ENCODE measurements around the gene RAB27A. TPM values are rescaled to one million over a fixed set of nuclear protein-coding genes. Genes with fewer than 3 reads are reported as not detected.

The RAB27A gene
- total RNA-seq, 1 donor: 7.2 TPM

DNA sequence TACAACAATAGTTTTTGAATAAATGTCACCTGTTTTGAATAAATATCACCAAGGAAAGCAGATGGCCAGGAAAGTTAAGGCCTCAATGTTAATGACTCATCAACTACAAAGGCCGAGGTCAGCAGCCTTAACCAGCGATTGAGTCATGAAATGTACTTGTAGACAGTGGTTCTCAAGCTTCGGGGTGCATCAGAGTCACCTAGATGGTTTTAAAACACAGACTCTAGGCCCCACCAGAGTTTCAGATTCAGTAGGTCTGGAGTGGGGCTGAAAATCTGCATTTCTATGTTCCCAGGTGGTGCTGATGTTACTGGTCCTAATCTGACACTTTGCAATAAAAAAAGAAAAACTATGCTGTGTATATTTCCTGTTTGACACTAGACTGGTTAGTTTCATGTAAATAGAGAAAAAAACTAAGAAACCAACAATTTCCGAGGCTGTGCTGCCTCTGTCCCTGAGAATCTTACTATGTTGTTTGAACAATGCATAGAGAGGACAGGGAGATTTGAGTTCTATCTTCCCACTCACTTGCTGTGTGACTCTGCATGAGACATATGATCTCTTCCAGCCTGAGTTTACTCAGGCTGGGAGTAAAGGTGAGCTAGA, 9.8 kb downstream of the RAB27A start:
- H3K9me3 ChIP-seq (ENCODE audit: low read depth, low read length): no peaks in the 10 kb centered on the region
- no peaks in the 10 kb centered on the region for H3K27me3 ChIP-seq (ENCODE audit: insufficient read depth, low read length)
- TF ChIP-seq, protein P1, sequence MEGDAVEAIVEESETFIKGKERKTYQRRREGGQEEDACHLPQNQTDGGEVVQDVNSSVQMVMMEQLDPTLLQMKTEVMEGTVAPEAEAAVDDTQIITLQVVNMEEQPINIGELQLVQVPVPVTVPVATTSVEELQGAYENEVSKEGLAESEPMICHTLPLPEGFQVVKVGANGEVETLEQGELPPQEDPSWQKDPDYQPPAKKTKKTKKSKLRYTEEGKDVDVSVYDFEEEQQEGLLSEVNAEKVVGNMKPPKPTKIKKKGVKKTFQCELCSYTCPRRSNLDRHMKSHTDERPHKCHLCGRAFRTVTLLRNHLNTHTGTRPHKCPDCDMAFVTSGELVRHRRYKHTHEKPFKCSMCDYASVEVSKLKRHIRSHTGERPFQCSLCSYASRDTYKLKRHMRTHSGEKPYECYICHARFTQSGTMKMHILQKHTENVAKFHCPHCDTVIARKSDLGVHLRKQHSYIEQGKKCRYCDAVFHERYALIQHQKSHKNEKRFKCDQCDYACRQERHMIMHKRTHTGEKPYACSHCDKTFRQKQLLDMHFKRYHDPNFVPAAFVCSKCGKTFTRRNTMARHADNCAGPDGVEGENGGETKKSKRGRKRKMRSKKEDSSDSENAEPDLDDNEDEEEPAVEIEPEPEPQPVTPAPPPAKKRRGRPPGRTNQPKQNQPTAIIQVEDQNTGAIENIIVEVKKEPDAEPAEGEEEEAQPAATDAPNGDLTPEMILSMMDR (IDR thresholded peaks at IDR 0.05; ENCODE audit: extremely low read depth, low read depth, low read length): no peak
- H2AFZ ChIP-seq (ENCODE audit: low read length): no peak overlapping the region
- H3K27ac ChIP-seq (ENCODE audit: low read depth, low read length): peak overlapping the region; percentile 70
- peak overlapping the region; percentile 2 for H3K4me2 ChIP-seq (ENCODE audit: insufficient read depth, low read length)
- peaks cover 22% of the 10 kb centered on the region for H3K79me2 ChIP-seq (ENCODE audit: insufficient read depth, low read length)
- no peak overlapping the region for H3K4me3 ChIP-seq (ENCODE audit: insufficient read depth, low read length)
- peaks cover 25% of the 10 kb centered on the region for H3K4me1 ChIP-seq (ENCODE audit: insufficient read depth, low read length)
- no peaks in the 10 kb centered on the region for H3K36me3 ChIP-seq (ENCODE audit: insufficient read depth, low read length)
- H4K20me1 ChIP-seq (ENCODE audit: insufficient read depth, low read length): peaks cover 9% of the 10 kb centered on the region
- peak; percentile 74 for DNase-seq (ENCODE audit: insufficient read length, low spot score, missing footprints)

DNA sequence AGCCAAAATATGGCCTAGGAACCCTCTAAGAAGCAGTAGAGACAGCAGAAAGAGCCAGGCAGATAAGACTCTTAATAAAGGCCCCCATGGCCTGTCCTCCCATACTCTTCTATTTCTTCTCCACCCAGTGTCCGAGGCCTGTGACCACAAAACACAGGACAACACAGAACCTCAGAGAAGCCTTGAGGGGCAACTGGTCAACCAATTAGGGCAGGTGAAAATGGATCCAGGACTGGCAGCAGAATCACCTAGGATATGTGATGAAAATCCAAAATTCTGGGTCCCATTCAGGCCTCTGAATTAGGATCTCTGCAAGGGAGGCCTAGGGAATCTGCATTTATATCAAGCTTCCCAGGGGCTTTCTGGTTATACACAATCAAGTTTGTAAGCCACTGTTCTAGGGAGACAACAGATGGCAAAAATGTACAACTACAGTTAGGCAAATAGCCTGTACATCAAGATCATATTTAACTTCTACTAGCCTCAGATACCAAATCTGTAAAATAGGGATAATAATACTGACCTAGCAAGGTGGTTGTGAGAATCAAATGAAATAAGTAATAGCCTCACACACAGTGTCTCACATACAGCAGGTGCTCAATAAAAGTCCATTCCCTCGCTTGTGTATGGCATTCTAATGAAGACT, 10.4 kb downstream of the RAB27A start:
- Histone ChIP-seq H4K20me1 (ENCODE audit: insufficient read depth, low read length) (peaks cover 9% of the 10 kb centered on the region), H3K79me2 (ENCODE audit: insufficient read depth, low read length) (peaks cover 19% of the 10 kb centered on the region), H3K4me3 (ENCODE audit: insufficient read depth, low read length) (no peak overlapping the region), H3K9me3 (ENCODE audit: low read depth, low read length) (no peaks in the 10 kb centered on the region), H3K36me3 (ENCODE audit: insufficient read depth, low read length) (no peaks in the 10 kb centered on the region), H2AFZ (ENCODE audit: low read length) (no peak overlapping the region), H3K4me1 (ENCODE audit: insufficient read depth, low read length) (peaks cover 25% of the 10 kb centered on the region), H3K4me2 (ENCODE audit: insufficient read depth, low read length) (no peak overlapping the region), H3K27ac (ENCODE audit: low read depth, low read length) (no peak overlapping the region), H3K27me3 (ENCODE audit: insufficient read depth, low read length) (no peaks in the 10 kb centered on the region)
- DNase-seq (ENCODE audit: insufficient read length, low spot score, missing footprints): no peak
- TF ChIP-seq, protein P1 (IDR thresholded peaks at IDR 0.05; ENCODE audit: extremely low read depth, low read depth, low read length): no peak

DNA sequence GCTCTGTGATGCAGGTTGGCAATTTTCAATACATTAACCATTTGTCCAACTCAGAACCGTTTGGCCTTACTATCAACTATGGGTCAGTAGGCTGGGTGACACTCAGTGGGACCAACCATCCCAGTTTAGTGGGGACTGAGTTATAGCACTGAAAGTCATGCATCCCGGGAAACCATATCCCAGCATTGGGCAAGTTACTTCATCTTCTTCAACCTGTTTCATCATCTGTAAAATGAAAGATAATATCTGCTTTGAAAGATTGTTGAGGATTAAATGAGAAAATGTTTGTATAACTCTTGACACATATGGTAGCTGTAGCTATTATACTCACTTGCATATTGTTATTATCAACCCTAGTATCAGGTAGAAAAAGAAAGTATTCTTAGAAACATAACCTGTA, 11.9 kb downstream of the RAB27A start:
- Histone ChIP-seq H3K27me3 (ENCODE audit: insufficient read depth, low read length) (no peaks in the 10 kb centered on the region), H3K4me2 (ENCODE audit: insufficient read depth, low read length) (no peak overlapping the region), H4K20me1 (ENCODE audit: insufficient read depth, low read length) (peaks cover 9% of the 10 kb centered on the region), H2AFZ (ENCODE audit: low read length) (no peak overlapping the region), H3K27ac (ENCODE audit: low read depth, low read length) (no peak overlapping the region), H3K9me3 (ENCODE audit: low read depth, low read length) (no peaks in the 10 kb centered on the region), H3K4me1 (ENCODE audit: insufficient read depth, low read length) (peaks cover 22% of the 10 kb centered on the region), H3K79me2 (ENCODE audit: insufficient read depth, low read length) (peaks cover 16% of the 10 kb centered on the region), H3K36me3 (ENCODE audit: insufficient read depth, low read length) (no peaks in the 10 kb centered on the region), H3K4me3 (ENCODE audit: insufficient read depth, low read length) (no peak overlapping the region)
- no peak for DNase-seq (ENCODE audit: insufficient read length, low spot score, missing footprints)
- TF ChIP-seq, protein P1 (IDR thresholded peaks at IDR 0.05; ENCODE audit: extremely low read depth, low read depth, low read length): no peak

DNA sequence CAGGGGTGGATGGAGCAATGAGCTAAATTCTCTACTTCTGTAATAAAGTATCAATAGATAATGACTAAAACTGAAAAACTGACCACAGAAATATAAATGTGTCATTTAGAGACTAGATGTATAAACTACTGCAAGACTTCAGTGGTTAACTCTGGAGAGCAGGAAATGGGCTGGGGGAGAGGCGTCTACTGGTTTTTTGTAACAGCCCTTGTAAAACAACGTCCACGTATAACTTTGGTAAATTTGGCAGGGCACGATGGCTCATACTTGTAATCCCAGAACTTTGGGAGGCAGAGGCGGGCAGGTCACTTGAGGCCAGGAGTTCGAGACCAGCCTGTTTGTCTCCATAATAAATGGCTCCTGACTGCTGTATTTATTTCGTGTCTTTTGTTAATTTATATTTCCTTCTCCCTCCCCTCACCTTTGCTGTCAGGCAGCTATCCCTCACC, 12.5 kb downstream of the RAB27A start:
- Histone ChIP-seq H3K4me2 (ENCODE audit: insufficient read depth, low read length) (no peak overlapping the region), H4K20me1 (ENCODE audit: insufficient read depth, low read length) (peaks cover 6% of the 10 kb centered on the region), H3K36me3 (ENCODE audit: insufficient read depth, low read length) (no peaks in the 10 kb centered on the region), H2AFZ (ENCODE audit: low read length) (no peak overlapping the region), H3K79me2 (ENCODE audit: insufficient read depth, low read length) (peaks cover 16% of the 10 kb centered on the region), H3K4me3 (ENCODE audit: insufficient read depth, low read length) (no peak overlapping the region), H3K27ac (ENCODE audit: low read depth, low read length) (no peak overlapping the region), H3K9me3 (ENCODE audit: low read depth, low read length) (no peaks in the 10 kb centered on the region), H3K4me1 (ENCODE audit: insufficient read depth, low read length) (peaks cover 17% of the 10 kb centered on the region), H3K27me3 (ENCODE audit: insufficient read depth, low read length) (no peaks in the 10 kb centered on the region)
- TF ChIP-seq, protein P1 (IDR thresholded peaks at IDR 0.05; ENCODE audit: extremely low read depth, low read depth, low read length): no peak
- no peak for DNase-seq (ENCODE audit: insufficient read length, low spot score, missing footprints)

Data from osteoblast (primary cell).